ENCODE data around the gene PCCB. TPM values are rescaled to one million over a fixed set of nuclear protein-coding genes. Genes with fewer than 3 reads are reported as not detected.

PCCB gene
- polyA plus RNA-seq, 1 donor from 2014 or later: 18.3 TPM

GRCh38 chr3:136239094-136239493, 11.0 kb upstream of the PCCB start:
- H3K79me2 ChIP-seq (replicated peaks; ENCODE audit: insufficient read depth, low read length): no peaks in the 10 kb centered on the region
- H3K4me3 ChIP-seq (ENCODE audit: low read length): no peak overlapping the region
- H3K4me2 ChIP-seq (ENCODE audit: low read length): no peak overlapping the region
- no peaks in the 10 kb centered on the region for H3K27me3 ChIP-seq (ENCODE audit: insufficient read depth, low read depth, low read length)
- no peaks in the 10 kb centered on the region for H3K9me3 ChIP-seq (ENCODE audit: low read length)
- H4K20me1 ChIP-seq (ENCODE audit: insufficient read depth): no peaks in the 10 kb centered on the region
- no peaks in the 10 kb centered on the region for H3K36me3 ChIP-seq (ENCODE audit: insufficient read depth, low read length)
- H2AFZ ChIP-seq (ENCODE audit: low read depth, low read length): no peak overlapping the region
- H3K9me2 ChIP-seq (ENCODE audit: insufficient read depth, low read length): no peaks in the 10 kb centered on the region
- H3K9ac ChIP-seq (ENCODE audit: low read length): no peak overlapping the region
- TF ChIP-seq TAF1 (IDR thresholded peaks at IDR 0.05; ENCODE audit: low read depth) (no peak), CTCF (IDR thresholded peaks at IDR 0.05; ENCODE audit: poor library complexity, severe bottlenecking) (no peak), EP300 (conservative IDR thresholded peaks at IDR 0.05; ENCODE audit: poor library complexity, severe bottlenecking) (no peak), POLR2AphosphoS5 (IDR thresholded peaks at IDR 0.05) (no peak), SMC3 (conservative IDR thresholded peaks at IDR 0.05; ENCODE audit: poor library complexity) (no peak), EZH2 (IDR thresholded peaks at IDR 0.05; ENCODE audit: borderline replicate concordance, insufficient read depth, low read length, poor library complexity, severe bottlenecking) (no peak), REST (IDR thresholded peaks at IDR 0.05; ENCODE audit: borderline replicate concordance) (no peak)
- H3F3A ChIP-seq (ENCODE audit: insufficient read depth, low read length, poor library complexity, severe bottlenecking): no peaks in the 10 kb centered on the region
- no peak overlapping the region for H3K27ac ChIP-seq (ENCODE audit: low read length)

DNA sequence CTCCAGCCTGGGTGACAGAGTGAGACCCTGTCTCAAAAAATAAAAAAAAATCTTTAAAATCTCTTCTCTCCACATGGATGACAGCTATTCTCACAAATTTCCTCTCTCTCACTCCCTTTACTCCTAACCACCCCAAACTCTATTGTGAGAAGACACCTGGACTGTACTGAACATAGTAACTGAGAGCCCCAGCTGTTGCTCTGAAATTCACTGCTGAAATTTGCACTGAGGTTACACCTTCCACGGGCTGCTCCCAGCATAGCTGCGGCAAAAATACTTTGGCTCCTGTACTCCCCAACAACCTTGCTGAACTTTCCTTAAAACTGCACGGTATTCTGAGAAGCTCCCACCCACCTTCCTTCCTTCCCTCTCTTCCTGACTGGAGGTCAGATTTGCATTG, 4.4 kb upstream of the PCCB start:
- peaks cover 2% of the 10 kb centered on the region for H3F3A ChIP-seq (ENCODE audit: insufficient read depth, low read length, poor library complexity, severe bottlenecking)
- H3K4me3 ChIP-seq (ENCODE audit: low read length): no peak overlapping the region
- no peaks in the 10 kb centered on the region for H4K20me1 ChIP-seq (ENCODE audit: insufficient read depth)
- no peaks in the 10 kb centered on the region for H3K9me2 ChIP-seq (ENCODE audit: insufficient read depth, low read length)
- H3K9me3 ChIP-seq (ENCODE audit: low read length): no peaks in the 10 kb centered on the region
- no peak overlapping the region for H2AFZ ChIP-seq (ENCODE audit: low read depth, low read length)
- no peaks in the 10 kb centered on the region for H3K36me3 ChIP-seq (ENCODE audit: insufficient read depth, low read length)
- no peaks in the 10 kb centered on the region for H3K79me2 ChIP-seq (replicated peaks; ENCODE audit: insufficient read depth, low read length)
- H3K4me2 ChIP-seq (ENCODE audit: low read length): no peak overlapping the region
- H3K27ac ChIP-seq (ENCODE audit: low read length): no peak overlapping the region
- no peaks in the 10 kb centered on the region for H3K27me3 ChIP-seq (ENCODE audit: insufficient read depth, low read depth, low read length)
- TF ChIP-seq SMC3 (conservative IDR thresholded peaks at IDR 0.05; ENCODE audit: poor library complexity) (no peak), CTCF (IDR thresholded peaks at IDR 0.05; ENCODE audit: poor library complexity, severe bottlenecking) (no peak), MXI1 (conservative IDR thresholded peaks at IDR 0.05; ENCODE audit: poor library complexity, severe bottlenecking) (no peak), TAF1 (IDR thresholded peaks at IDR 0.05; ENCODE audit: low read depth) (no peak), POLR2AphosphoS5 (IDR thresholded peaks at IDR 0.05) (no peak), EP300 (conservative IDR thresholded peaks at IDR 0.05; ENCODE audit: poor library complexity, severe bottlenecking) (no peak), RAD21 (conservative IDR thresholded peaks at IDR 0.05) (no peak), REST (IDR thresholded peaks at IDR 0.05; ENCODE audit: borderline replicate concordance) (no peak), EZH2 (IDR thresholded peaks at IDR 0.05; ENCODE audit: borderline replicate concordance, insufficient read depth, low read length, poor library complexity, severe bottlenecking) (no peak)
- no peak overlapping the region for H3K9ac ChIP-seq (ENCODE audit: low read length)
